UCSD-AML1 (cell line): ENCODE measurements around the gene CAPN11.
"Not testable (repeated sequence)": the region's sequence is repeated elsewhere in the genome, so short reads cannot be mapped to it uniquely, and the experiment has no call there.

Experiments
- DNase-seq: peaks from one replicate; lab custom pipeline; 2025; ENCODE audit not compliant: unreplicated experiment; lab: John Stamatoyannopoulos, UW

Gene CAPN11

GRCh38 chr6:44226368-44227147, 67.9 kb downstream of the CAPN11 start:
- DNase-seq = no peak

- no peak for DNase-seq
Measured at GRCh38 chr6:44227148-44227793, 68.7 kb downstream of the CAPN11 start.

- DNase-seq = no peak
Measured at GRCh38 chr6:44228031-44228430, 69.4 kb downstream of the CAPN11 start.

- DNase-seq = no peak
Measured at GRCh38 chr6:44228433-44228832, 69.8 kb downstream of the CAPN11 start.

- DNase-seq = no peak
Measured at GRCh38 chr6:44228836-44229235, 70.2 kb downstream of the CAPN11 start.

- no peak for DNase-seq
Measured at GRCh38 chr6:44229376-44230033, 70.9 kb downstream of the CAPN11 start.

- no peak for DNase-seq
Measured at GRCh38 chr6:44230034-44230675, 71.5 kb downstream of the CAPN11 start.

GRCh38 chr6:44231426-44231825, 72.8 kb downstream of the CAPN11 start:
- DNase-seq = not testable (repeated sequence)

- DNase-seq = peak; percentile 65
Measured at GRCh38 chr6:44232676-44233566, 74.3 kb downstream of the CAPN11 start.

GRCh38 chr6:44233567-44234100, 75.0 kb downstream of the CAPN11 start:
- DNase-seq = no peak
